ENCODE measurements around the gene FYN.

GRCh38 chr6:111672761-111673450, 200.3 kb downstream of the FYN start:
- TF ChIP-seq YY1 (IDR thresholded peaks at IDR 0.05; ENCODE audit: insufficient read depth, insufficient read length) (no peak), SUZ12 (IDR thresholded peaks at IDR 0.05; ENCODE audit: extremely low read depth, insufficient read depth, insufficient read length) (no peak)

All from NT2/D1 (cell line).